HepG2 (cell line): Measurements from ENCODE around the gene TAS1R1. TPM values are rescaled to one million over a fixed set of nuclear protein-coding genes. Genes with fewer than 3 reads are reported as not detected.

ENCODE experiments used
- BRD4 ChIP-seq: sonication (generic); formaldehyde crosslinking; IDR thresholded peaks from 2 replicates; pipeline ENCODE4 v1.4.0; 2020; ENCODE audit warnings: missing genetic modification reagents
- GZF1 ChIP-seq: sonication (generic); formaldehyde crosslinking; IDR thresholded peaks from 2 replicates; pipeline ENCODE4 v1.5.1; 2020; ENCODE audit warnings: mild to moderate bottlenecking, missing genetic modification reagents
- HNRNPLL ChIP-seq: fragments of 200-400 bp; formaldehyde crosslinking; IDR thresholded peaks from 2 replicates; pipeline ENCODE4 v1.6.1; 2017; ENCODE audit warnings: mild to moderate bottlenecking, low read depth, low read length; ENCODE audit not compliant: poor library complexity, severe bottlenecking
- KDM2A ChIP-seq: sonication (generic); formaldehyde crosslinking; IDR thresholded peaks from 2 replicates; pipeline ENCODE4 v1.4.0; 2020; ENCODE audit warnings: low read depth, missing genetic modification reagents, borderline replicate concordance
- RBFOX2 ChIP-seq: fragments of 200-400 bp; formaldehyde crosslinking; IDR thresholded peaks from 2 replicates; pipeline ENCODE4 v1.6.1; 2017; ENCODE audit warnings: low read depth, mild to moderate bottlenecking, low read length
- STAG1 ChIP-seq: sonication (generic); formaldehyde crosslinking; IDR thresholded peaks from 2 replicates; pipeline ENCODE4 v1.4.0; 2020; ENCODE audit warnings: missing genetic modification reagents
- TEAD3 ChIP-seq: optimal IDR thresholded peaks from 2 replicates; pipeline ENCODE3; 2016; ENCODE audit warnings: borderline replicate concordance
- ZNF670 ChIP-seq: sonication (generic); formaldehyde crosslinking; IDR thresholded peaks from 2 replicates; pipeline ENCODE4 v1.8.0; 2022; ENCODE audit warnings: mild to moderate bottlenecking, missing genetic modification reagents, borderline replicate concordance
- polyA plus RNA-seq, 8 experiments: library from polyadenylated mRNA; depleted of rRNA in 3 of 8; stranded (reverse) in 7 of 8; unstranded in 1 of 8; fragments of >200 nt; fragmentation: Illumina TruSeq in 4 of 8; extraction: Trizol in 4 of 8; gene quantifications; 2 replicates each; pipeline versions ENCODE4 v1.2.1 to v1.2.3, GENCODE V29; 2011 to 2016; ENCODE audit warnings: low read depth in 4 of 8, missing spikeins in 1 of 8, mixed read lengths in 1 of 8; ENCODE audit not compliant: insufficient read depth in 1 of 8
- total RNA-seq, 5 experiments: library from RNA; depleted of rRNA; stranded (reverse); fragments of >200 nt; fragmentation: Illumina TruSeq; extraction: Trizol; gene quantifications; 2 replicates each; pipeline ENCODE4 v1.2.3, GENCODE V29; 2016; ENCODE audit warnings: low read depth in 1 of 5
- TF ChIP-seq, protein P1 (sequence below): sonication (generic); formaldehyde crosslinking; IDR thresholded peaks from 2 replicates; pipeline ENCODE4 v1.4.0; 2020; ENCODE audit warnings: missing genetic modification reagents, borderline replicate concordance
- TF ChIP-seq, protein P2 (sequence below): sonication (generic); formaldehyde crosslinking; IDR thresholded peaks from 2 replicates; pipeline ENCODE4 v1.5.0; 2020; ENCODE audit warnings: mild to moderate bottlenecking, missing genetic modification reagents, moderate library complexity

Gene TAS1R1
- total and polyA plus RNA-seq, 2 of the 13 experiments (the other 11 are each of a cell fraction or from before 2014, with no cell fraction given), result 1.4 to 1.6 TPM

DNA sequence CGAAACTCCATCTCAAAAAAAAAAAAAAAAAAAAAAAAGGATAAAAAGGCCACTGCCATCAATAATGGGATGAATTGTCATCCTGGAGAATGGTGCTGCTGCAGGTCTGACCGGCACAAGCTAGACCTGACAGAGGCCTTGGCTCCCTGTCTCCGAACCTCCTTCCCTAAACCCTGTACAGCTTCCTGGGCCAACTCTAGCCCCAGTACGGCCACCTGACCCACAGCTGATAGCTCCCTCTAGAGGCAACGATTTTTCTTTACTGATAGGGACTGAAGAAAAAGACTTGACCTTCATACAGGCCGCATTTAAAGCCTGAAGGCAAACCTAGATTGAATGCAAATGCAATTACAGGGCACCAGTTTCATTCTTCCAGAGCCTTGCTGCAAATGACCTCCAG lies 31.5 kb upstream of the TAS1R1 start (continued):
- TF ChIP-seq, protein P1, sequence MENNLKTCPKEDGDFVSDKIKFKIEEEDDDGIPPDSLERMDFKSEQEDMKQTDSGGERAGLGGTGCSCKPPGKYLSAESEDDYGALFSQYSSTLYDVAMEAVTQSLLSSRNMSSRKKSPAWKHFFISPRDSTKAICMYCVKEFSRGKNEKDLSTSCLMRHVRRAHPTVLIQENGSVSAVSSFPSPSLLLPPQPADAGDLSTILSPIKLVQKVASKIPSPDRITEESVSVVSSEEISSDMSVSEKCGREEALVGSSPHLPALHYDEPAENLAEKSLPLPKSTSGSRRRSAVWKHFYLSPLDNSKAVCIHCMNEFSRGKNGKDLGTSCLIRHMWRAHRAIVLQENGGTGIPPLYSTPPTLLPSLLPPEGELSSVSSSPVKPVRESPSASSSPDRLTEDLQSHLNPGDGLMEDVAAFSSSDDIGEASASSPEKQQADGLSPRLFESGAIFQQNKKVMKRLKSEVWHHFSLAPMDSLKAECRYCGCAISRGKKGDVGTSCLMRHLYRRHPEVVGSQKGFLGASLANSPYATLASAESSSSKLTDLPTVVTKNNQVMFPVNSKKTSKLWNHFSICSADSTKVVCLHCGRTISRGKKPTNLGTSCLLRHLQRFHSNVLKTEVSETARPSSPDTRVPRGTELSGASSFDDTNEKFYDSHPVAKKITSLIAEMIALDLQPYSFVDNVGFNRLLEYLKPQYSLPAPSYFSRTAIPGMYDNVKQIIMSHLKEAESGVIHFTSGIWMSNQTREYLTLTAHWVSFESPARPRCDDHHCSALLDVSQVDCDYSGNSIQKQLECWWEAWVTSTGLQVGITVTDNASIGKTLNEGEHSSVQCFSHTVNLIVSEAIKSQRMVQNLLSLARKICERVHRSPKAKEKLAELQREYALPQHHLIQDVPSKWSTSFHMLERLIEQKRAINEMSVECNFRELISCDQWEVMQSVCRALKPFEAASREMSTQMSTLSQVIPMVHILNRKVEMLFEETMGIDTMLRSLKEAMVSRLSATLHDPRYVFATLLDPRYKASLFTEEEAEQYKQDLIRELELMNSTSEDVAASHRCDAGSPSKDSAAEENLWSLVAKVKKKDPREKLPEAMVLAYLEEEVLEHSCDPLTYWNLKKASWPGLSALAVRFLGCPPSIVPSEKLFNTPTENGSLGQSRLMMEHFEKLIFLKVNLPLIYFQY (CRISPR knock-in tag), result peak; percentile 26; the same call in 1 of the 2 replicates
- TF ChIP-seq RBFOX2 (no peak), ZNF670 (no peak), STAG1 (peak; percentile 78), GZF1 (CRISPR knock-in tag) (peak; percentile 90; the same call in 1 of the 2 replicates), KDM2A (CRISPR knock-in tag) (peak; percentile 45; the same call in 1 of the 2 replicates), TEAD3 (peak; percentile 81), BRD4 (no peak), HNRNPLL (no peak)
- TF ChIP-seq, protein P2, sequence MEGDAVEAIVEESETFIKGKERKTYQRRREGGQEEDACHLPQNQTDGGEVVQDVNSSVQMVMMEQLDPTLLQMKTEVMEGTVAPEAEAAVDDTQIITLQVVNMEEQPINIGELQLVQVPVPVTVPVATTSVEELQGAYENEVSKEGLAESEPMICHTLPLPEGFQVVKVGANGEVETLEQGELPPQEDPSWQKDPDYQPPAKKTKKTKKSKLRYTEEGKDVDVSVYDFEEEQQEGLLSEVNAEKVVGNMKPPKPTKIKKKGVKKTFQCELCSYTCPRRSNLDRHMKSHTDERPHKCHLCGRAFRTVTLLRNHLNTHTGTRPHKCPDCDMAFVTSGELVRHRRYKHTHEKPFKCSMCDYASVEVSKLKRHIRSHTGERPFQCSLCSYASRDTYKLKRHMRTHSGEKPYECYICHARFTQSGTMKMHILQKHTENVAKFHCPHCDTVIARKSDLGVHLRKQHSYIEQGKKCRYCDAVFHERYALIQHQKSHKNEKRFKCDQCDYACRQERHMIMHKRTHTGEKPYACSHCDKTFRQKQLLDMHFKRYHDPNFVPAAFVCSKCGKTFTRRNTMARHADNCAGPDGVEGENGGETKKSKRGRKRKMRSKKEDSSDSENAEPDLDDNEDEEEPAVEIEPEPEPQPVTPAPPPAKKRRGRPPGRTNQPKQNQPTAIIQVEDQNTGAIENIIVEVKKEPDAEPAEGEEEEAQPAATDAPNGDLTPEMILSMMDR (CRISPR knock-in tag), result peak; percentile 81
